GM12878 (cell line): ENCODE results near the gene PACSIN3. TPM values are rescaled to one million over a fixed set of nuclear protein-coding genes. Genes with fewer than 3 reads are reported as not detected.

Source experiments
- ATF2 ChIP-seq: IDR thresholded peaks from 2 replicates; pipeline ENCODE4 v1.6.1; 2012; ENCODE audit warnings: low read length, inconsistent platforms
- BACH1 ChIP-seq: fragments of 450-650 bp; IDR thresholded peaks from 2 replicates; pipeline ENCODE4 v1.6.1; 2017; ENCODE audit warnings: mild to moderate bottlenecking, borderline replicate concordance
- DPF2 ChIP-seq: fragments of 450-650 bp; IDR thresholded peaks from 2 replicates; pipeline ENCODE4 v1.6.1; 2017; ENCODE audit warnings: mild to moderate bottlenecking
- EP300 ChIP-seq, 2 experiments: fragments of 150-350 bp in 1 of 2; IDR thresholded peaks; 2 replicates each; pipeline ENCODE4 v1.6.1; 2011 to 2012; ENCODE audit warnings: low read depth in 2 of 2, low read length in 2 of 2, borderline replicate concordance in 1 of 2, improper control_type of control experiment in 1 of 2, inconsistent platforms in 1 of 2; ENCODE audit not compliant: control insufficient read depth in 1 of 2
- IKZF2 ChIP-seq, 2 experiments: fragments of 450-650 bp; IDR thresholded peaks; 2 replicates each; pipeline ENCODE4 v1.6.1; 2017; ENCODE audit warnings: mild to moderate bottlenecking in 2 of 2, moderate library complexity in 2 of 2
- MEF2B ChIP-seq: fragments of 450-650 bp; IDR thresholded peaks from 2 replicates; pipeline ENCODE4 v1.6.1; 2018; ENCODE audit warnings: mild to moderate bottlenecking, moderate library complexity; ENCODE audit not compliant: partially characterized antibody, poor library complexity, severe bottlenecking
- MTA2 ChIP-seq: fragments of 450-650 bp; IDR thresholded peaks from 2 replicates; pipeline ENCODE4 v1.6.1; 2016; ENCODE audit warnings: low read depth, mild to moderate bottlenecking, moderate library complexity
- RCOR1 ChIP-seq: conservative IDR thresholded peaks from 2 replicates; pipeline ENCODE4 v1.6.1; 2012; ENCODE audit warnings: low read depth, low read length, improper control_type of control experiment
- SREBF1 ChIP-seq: IDR thresholded peaks from 2 replicates; pipeline ENCODE4 v1.6.1; 2012; ENCODE audit warnings: mild to moderate bottlenecking, low read length
- TBL1XR1 ChIP-seq: IDR thresholded peaks from 2 replicates; pipeline ENCODE4 v1.6.1; 2012; ENCODE audit warnings: low read depth, low read length, improper control_type of control experiment
- polyA plus RNA-seq, 11 experiments: library from polyadenylated mRNA; depleted of rRNA in 4 of 11; unstranded in 6 of 11; stranded (reverse) in 5 of 11; fragments of >200 nt; fragmentation: Nextera tagmentation in 4 of 11; fragmentation: Illumina TruSeq in 1 of 11; extraction: Ambion mirVana in 4 of 11; extraction: Trizol in 1 of 11; gene quantifications; 1 replicate in 1 of 11; 2 replicates in 10 of 11; pipeline versions ENCODE4 v1.2.1 to v1.2.3, GENCODE V29; 2011 to 2016; ENCODE audit warnings: inconsistent platforms in 2 of 11, missing spikeins in 2 of 11, low read depth in 1 of 11
- total RNA-seq, 4 experiments: library from RNA; depleted of rRNA in 3 of 4; stranded (reverse); fragments of >200 nt in 3 of 4; fragmentation: Illumina TruSeq in 1 of 4; extraction: Trizol in 1 of 4; gene quantifications; 2 replicates each; pipeline versions ENCODE4 v1.2.1 to v1.2.3, GENCODE V29; 2013 to 2021
- TF ChIP-seq, protein P1 (sequence below): fragments of 450-650 bp; IDR thresholded peaks from 2 replicates; pipeline ENCODE4 v1.6.1; 2017; ENCODE audit warnings: low read depth, mild to moderate bottlenecking, moderate library complexity
- TF ChIP-seq, protein P2 (sequence below), 3 experiments: IDR thresholded peaks in 2 of 3; conservative IDR thresholded peaks in 1 of 3; 2 replicates each; pipeline ENCODE4 v1.5.1; 2011; ENCODE audit warnings: low read depth in 3 of 3, low read length in 3 of 3, mild to moderate bottlenecking in 3 of 3, control low read depth in 2 of 3, moderate library complexity in 2 of 3, inconsistent platforms in 1 of 3, mixed read lengths in 1 of 3; ENCODE audit not compliant: control insufficient read depth in 2 of 3, insufficient read depth in 1 of 3; ENCODE audit errors: extremely low read depth in 1 of 3
- TF ChIP-seq, protein P3 (sequence below): IDR thresholded peaks from 2 replicates; pipeline ENCODE4 v1.6.1; 2012; ENCODE audit warnings: low read depth, low read length, improper control_type of control experiment
- TF ChIP-seq, protein P4 (sequence below): IDR thresholded peaks from 2 replicates; pipeline ENCODE4 v1.6.1; 2012; ENCODE audit warnings: improper control_type of control experiment, low read depth, low read length; ENCODE audit not compliant: insufficient replicate concordance

The PACSIN3 gene
- total and polyA plus RNA-seq, 10 of the 15 experiments (the other 5 are each of a cell fraction or from before 2014, with no cell fraction given): 0.05 to 0.82 (median 0.22) TPM; not detected in 1

DNA sequence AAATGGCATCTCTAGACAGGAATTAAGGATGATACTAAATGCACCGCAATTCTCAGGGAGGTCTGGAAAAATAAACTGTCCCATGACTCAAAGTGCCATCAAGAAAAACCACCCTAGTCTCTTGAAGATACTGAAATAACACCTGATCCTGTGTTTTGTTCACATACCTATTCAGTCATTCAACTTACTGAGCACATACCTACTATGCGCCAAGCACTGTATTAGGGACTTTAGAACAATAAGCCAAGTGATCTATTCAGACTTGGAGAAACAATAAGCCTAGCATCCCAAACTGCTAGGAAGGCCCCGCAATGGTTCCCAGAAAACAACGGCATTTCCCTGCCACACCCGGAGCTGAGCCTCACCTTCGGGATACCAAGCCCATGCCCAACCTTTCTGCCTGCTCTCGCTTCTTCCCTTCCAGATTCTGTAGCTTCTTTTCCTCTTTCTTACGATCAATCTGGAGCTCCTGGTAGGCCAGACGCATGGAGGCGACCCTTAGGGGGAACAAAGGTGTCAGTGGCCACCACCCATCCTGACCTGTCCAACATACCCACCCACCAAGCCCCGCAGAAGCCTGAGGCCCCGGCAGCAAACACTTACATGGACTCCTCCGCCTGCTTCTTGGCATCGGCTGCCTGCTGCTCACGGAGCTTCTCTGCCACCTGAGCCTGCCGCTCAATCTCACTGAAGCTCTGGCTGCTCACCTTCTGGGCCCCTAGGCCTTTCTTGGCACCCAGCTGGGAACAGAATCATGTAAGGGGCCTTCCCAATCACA lies 15.0 kb downstream of the PACSIN3 start (continued):
- TF ChIP-seq, protein P1, sequence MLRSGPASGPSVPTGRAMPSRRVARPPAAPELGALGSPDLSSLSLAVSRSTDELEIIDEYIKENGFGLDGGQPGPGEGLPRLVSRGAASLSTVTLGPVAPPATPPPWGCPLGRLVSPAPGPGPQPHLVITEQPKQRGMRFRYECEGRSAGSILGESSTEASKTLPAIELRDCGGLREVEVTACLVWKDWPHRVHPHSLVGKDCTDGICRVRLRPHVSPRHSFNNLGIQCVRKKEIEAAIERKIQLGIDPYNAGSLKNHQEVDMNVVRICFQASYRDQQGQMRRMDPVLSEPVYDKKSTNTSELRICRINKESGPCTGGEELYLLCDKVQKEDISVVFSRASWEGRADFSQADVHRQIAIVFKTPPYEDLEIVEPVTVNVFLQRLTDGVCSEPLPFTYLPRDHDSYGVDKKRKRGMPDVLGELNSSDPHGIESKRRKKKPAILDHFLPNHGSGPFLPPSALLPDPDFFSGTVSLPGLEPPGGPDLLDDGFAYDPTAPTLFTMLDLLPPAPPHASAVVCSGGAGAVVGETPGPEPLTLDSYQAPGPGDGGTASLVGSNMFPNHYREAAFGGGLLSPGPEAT: no peak
- TF ChIP-seq MEF2B (no peak), IKZF2 (IDR thresholded peaks at IDR 0.05) (no peak), RCOR1 (no peak), DPF2 (no peak), BACH1 (no peak), SREBF1 (no peak), TBL1XR1 (no peak), MTA2 (no peak), ATF2 (no peak), EP300 (IDR thresholded peaks at IDR 0.05; ENCODE audit: borderline replicate concordance in 1 of 2, control insufficient read depth in 1 of 2, low read depth in 2 of 2, low read length in 2 of 2) (no peak)
- TF ChIP-seq, protein P2, sequence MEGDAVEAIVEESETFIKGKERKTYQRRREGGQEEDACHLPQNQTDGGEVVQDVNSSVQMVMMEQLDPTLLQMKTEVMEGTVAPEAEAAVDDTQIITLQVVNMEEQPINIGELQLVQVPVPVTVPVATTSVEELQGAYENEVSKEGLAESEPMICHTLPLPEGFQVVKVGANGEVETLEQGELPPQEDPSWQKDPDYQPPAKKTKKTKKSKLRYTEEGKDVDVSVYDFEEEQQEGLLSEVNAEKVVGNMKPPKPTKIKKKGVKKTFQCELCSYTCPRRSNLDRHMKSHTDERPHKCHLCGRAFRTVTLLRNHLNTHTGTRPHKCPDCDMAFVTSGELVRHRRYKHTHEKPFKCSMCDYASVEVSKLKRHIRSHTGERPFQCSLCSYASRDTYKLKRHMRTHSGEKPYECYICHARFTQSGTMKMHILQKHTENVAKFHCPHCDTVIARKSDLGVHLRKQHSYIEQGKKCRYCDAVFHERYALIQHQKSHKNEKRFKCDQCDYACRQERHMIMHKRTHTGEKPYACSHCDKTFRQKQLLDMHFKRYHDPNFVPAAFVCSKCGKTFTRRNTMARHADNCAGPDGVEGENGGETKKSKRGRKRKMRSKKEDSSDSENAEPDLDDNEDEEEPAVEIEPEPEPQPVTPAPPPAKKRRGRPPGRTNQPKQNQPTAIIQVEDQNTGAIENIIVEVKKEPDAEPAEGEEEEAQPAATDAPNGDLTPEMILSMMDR (IDR thresholded peaks at IDR 0.05 in 2 of 3, conservative IDR thresholded peaks at IDR 0.05 in 1 of 3; ENCODE audit: control insufficient read depth in 2 of 3, extremely low read depth in 1 of 3, insufficient read depth in 1 of 3, low read depth in 3 of 3, low read length in 3 of 3): no peak
- TF ChIP-seq, protein P3, sequence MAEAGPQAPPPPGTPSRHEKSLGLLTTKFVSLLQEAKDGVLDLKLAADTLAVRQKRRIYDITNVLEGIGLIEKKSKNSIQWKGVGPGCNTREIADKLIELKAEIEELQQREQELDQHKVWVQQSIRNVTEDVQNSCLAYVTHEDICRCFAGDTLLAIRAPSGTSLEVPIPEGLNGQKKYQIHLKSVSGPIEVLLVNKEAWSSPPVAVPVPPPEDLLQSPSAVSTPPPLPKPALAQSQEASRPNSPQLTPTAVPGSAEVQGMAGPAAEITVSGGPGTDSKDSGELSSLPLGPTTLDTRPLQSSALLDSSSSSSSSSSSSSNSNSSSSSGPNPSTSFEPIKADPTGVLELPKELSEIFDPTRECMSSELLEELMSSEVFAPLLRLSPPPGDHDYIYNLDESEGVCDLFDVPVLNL: no peak
- TF ChIP-seq, protein P4, sequence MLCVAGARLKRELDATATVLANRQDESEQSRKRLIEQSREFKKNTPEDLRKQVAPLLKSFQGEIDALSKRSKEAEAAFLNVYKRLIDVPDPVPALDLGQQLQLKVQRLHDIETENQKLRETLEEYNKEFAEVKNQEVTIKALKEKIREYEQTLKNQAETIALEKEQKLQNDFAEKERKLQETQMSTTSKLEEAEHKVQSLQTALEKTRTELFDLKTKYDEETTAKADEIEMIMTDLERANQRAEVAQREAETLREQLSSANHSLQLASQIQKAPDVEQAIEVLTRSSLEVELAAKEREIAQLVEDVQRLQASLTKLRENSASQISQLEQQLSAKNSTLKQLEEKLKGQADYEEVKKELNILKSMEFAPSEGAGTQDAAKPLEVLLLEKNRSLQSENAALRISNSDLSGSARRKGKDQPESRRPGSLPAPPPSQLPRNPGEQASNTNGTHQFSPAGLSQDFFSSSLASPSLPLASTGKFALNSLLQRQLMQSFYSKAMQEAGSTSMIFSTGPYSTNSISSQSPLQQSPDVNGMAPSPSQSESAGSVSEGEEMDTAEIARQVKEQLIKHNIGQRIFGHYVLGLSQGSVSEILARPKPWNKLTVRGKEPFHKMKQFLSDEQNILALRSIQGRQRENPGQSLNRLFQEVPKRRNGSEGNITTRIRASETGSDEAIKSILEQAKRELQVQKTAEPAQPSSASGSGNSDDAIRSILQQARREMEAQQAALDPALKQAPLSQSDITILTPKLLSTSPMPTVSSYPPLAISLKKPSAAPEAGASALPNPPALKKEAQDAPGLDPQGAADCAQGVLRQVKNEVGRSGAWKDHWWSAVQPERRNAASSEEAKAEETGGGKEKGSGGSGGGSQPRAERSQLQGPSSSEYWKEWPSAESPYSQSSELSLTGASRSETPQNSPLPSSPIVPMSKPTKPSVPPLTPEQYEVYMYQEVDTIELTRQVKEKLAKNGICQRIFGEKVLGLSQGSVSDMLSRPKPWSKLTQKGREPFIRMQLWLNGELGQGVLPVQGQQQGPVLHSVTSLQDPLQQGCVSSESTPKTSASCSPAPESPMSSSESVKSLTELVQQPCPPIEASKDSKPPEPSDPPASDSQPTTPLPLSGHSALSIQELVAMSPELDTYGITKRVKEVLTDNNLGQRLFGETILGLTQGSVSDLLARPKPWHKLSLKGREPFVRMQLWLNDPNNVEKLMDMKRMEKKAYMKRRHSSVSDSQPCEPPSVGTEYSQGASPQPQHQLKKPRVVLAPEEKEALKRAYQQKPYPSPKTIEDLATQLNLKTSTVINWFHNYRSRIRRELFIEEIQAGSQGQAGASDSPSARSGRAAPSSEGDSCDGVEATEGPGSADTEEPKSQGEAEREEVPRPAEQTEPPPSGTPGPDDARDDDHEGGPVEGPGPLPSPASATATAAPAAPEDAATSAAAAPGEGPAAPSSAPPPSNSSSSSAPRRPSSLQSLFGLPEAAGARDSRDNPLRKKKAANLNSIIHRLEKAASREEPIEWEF: no peak
- TF ChIP-seq, all 136 proteins: peak for 0
